Kidney (tissue), 14 donors: ENCODE data around the gene LGR5. TPM values are rescaled to one million over a fixed set of nuclear protein-coding genes. Genes with fewer than 3 reads are reported as not detected.

Experiments used
- DNase-seq, 5 donors: peaks; one replicate each; pipeline ENCODE4 v3.0.0-alpha.2; 2013 to 2020
- FAIRE-seq: peaks from 2 replicates; lab custom pipeline; 2012; peaks lifted over from hg19 to GRCh38; lab: Jason Lieb, UNC
- H3K27ac ChIP-seq, 2 donors: one replicate each; pipeline ENCODE4 v1.7.0; 2013; ENCODE audit warnings: low read depth in 2 of 2, low read length in 2 of 2, inconsistent platforms in 1 of 2
- H3K27me3 ChIP-seq: one replicate; pipeline ENCODE4 v1.7.1; 2013; ENCODE audit warnings: low read length, inconsistent platforms; ENCODE audit not compliant: control insufficient read depth, insufficient read depth
- H3K36me3 ChIP-seq, 3 donors: one replicate each; pipeline versions ENCODE4 v1.7.0 to v1.7.1; 2013; ENCODE audit warnings: low read length in 3 of 3, control low read depth in 1 of 3, inconsistent platforms in 1 of 3; ENCODE audit not compliant: insufficient read depth in 3 of 3, control insufficient read depth in 2 of 3
- H3K4me1 ChIP-seq, 3 donors: one replicate each; pipeline versions ENCODE4 v1.7.0 to v1.7.1; 2013; ENCODE audit warnings: low read length in 3 of 3, inconsistent platforms in 1 of 3, low read depth in 1 of 3; ENCODE audit not compliant: control insufficient read depth in 2 of 3, insufficient read depth in 2 of 3
- H3K4me3 ChIP-seq, 3 donors: one replicate each; pipeline versions ENCODE4 v1.7.0 to v1.8.1; 2013; ENCODE audit warnings: low read length in 3 of 3, control low read depth in 1 of 3, inconsistent platforms in 1 of 3
- H3K9ac ChIP-seq, 3 donors: one replicate each; pipeline versions ENCODE4 v1.7.0 to v1.7.1; 2013; ENCODE audit warnings: low read length in 3 of 3, control low read depth in 1 of 3, inconsistent platforms in 1 of 3
- H3K9me3 ChIP-seq, 3 donors: one replicate each; pipeline versions ENCODE4 v1.7.0 to v1.7.1; 2013; ENCODE audit warnings: low read length in 3 of 3, control low read depth in 1 of 3, inconsistent platforms in 1 of 3; ENCODE audit not compliant: control insufficient read depth in 2 of 3, insufficient read depth in 1 of 3
- intact Hi-C: fragments of 100-400 bp; cut with DNase I; formaldehyde crosslinking; loops from one replicate; pipeline ENCODE4 v1.11.1; 2022
- polyA plus RNA-seq: library from polyadenylated mRNA; stranded (reverse); fragments of 350-450 nt; fragmentation: Illumina TruSeq; extraction: RNeasy Lipid Tissue Mini Kit (QIAGEN cat#74804); gene quantifications from one replicate; pipeline ENCODE4 v1.2.3, GENCODE V29; 2014; ENCODE audit warnings: low read depth, low replicate concordance; ENCODE audit not compliant: insufficient read depth
- total RNA-seq: library from RNA; stranded (reverse); fragmentation: NEBNext Ultra II Directional; extraction: Animal tissue kit (Norgen Biotek cat#: 25700); gene quantifications from one replicate; pipeline ENCODE4 v1.2.1, GENCODE V29; 2021
- TF ChIP-seq, protein P1 (sequence below): IDR thresholded peaks from 3 replicates; pipeline ENCODE4 v1.5.1; 2012; ENCODE audit warnings: mild to moderate bottlenecking, moderate library complexity, borderline replicate concordance; ENCODE audit not compliant: insufficient read depth; ENCODE audit errors: extremely low read depth
- donor health status: control.
- donor health status: control.
- donor health status: control.
- donor health status: control.
- donor health status: control.
- donor health status: DM: yes; HTN: yes; CAD: no.
- donor health status: Normal renal cell carcinoma (clear cell type).

Gene LGR5
- total and polyA plus RNA-seq, 2 donors from 2014 or later, result 0.19 TPM; not detected in 1

DNA sequence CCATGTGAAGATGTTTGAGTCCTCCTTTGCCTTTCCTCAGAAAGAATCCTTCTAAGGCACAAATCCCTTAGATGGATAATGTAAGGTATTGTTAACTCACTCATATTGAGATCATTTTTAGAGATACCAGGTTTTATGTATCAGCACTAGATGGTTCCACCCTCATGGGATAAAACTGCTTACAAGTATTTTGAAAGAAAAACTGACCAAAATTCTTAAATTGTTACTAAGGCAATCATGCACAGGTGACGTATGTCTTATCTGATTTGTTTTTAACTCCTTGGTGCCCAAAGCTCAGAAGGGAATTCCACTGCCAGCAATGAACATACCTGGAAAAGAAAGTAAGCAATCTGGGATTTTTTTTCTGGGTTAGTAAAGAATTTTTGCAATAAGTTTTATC is 145.6 kb downstream of the LGR5 start:
- Histone ChIP-seq H3K36me3 (no peaks in the 10 kb centered on the region), H3K9me3 (no peaks in the 10 kb centered on the region), H3K27me3 (no peaks in the 10 kb centered on the region), H3K4me3 (no peak overlapping the region), H3K27ac (no peak overlapping the region), H3K4me1 (no peaks in the 10 kb centered on the region), H3K9ac (no peak overlapping the region)
- no peak for DNase-seq
- TF ChIP-seq, protein P1, sequence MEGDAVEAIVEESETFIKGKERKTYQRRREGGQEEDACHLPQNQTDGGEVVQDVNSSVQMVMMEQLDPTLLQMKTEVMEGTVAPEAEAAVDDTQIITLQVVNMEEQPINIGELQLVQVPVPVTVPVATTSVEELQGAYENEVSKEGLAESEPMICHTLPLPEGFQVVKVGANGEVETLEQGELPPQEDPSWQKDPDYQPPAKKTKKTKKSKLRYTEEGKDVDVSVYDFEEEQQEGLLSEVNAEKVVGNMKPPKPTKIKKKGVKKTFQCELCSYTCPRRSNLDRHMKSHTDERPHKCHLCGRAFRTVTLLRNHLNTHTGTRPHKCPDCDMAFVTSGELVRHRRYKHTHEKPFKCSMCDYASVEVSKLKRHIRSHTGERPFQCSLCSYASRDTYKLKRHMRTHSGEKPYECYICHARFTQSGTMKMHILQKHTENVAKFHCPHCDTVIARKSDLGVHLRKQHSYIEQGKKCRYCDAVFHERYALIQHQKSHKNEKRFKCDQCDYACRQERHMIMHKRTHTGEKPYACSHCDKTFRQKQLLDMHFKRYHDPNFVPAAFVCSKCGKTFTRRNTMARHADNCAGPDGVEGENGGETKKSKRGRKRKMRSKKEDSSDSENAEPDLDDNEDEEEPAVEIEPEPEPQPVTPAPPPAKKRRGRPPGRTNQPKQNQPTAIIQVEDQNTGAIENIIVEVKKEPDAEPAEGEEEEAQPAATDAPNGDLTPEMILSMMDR, result no peak
- no peak for FAIRE-seq
- intact Hi-C loops, result no loop called here

DNA sequence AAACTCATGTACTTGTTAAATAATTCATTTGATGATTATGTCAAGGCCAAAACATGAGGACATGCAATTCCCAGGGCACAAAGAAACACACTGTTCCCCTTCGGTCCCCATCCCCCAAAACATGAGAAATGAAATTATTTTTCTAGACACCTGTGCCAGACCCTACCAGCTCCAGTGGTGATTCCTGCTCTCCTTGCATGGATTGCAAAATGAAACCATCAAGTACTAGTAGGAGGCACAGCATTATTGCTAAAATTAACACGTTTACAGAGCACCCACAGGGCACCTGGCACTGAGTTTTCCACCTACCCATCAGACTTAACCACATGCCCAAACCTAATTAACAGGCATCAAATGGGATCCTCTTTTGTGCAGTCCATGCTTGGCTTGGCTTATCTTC is 147.4 kb downstream of the LGR5 start:
- intact Hi-C loops, result no loop called here
- FAIRE-seq (no peak), DNase-seq (no peak)
- no peaks in the 10 kb centered on the region for H3K27me3 ChIP-seq
- H3K9me3 ChIP-seq, result no peaks in the 10 kb centered on the region
- no peaks in the 10 kb centered on the region for H3K36me3 ChIP-seq
- TF ChIP-seq, protein P1, result no peak
- no peak overlapping the region for H3K9ac ChIP-seq
- H3K27ac ChIP-seq, result no peak overlapping the region
- no peak overlapping the region for H3K4me3 ChIP-seq
- no peaks in the 10 kb centered on the region for H3K4me1 ChIP-seq

DNA sequence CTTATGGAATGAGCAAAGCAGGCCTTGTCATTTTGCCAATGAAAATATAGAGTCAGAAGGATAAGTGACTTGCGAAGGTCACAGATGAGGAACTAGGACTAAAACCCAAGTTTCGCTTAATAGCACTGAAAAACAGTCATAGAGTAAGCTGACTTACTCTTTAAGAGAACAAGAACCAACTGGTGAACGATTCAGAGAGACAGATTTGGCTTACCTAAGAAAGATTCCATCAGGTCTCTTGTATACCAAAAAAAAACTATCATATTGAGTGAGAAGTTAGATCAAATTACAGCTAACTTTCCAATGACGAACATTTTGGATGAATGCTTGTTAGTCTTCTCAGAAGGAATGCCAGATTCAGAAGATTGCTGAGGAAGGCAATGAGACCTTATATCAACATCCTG is 149.9 kb downstream of the LGR5 start:
- Histone ChIP-seq H3K27ac (no peak overlapping the region), H3K4me3 (no peak overlapping the region), H3K9me3 (no peaks in the 10 kb centered on the region), H3K9ac (no peak overlapping the region), H3K27me3 (no peaks in the 10 kb centered on the region), H3K36me3 (no peaks in the 10 kb centered on the region), H3K4me1 (no peaks in the 10 kb centered on the region)
- intact Hi-C loops, result no loop called here
- FAIRE-seq (no peak), DNase-seq (peak in 1 of 5 donors; percentile 6)
- TF ChIP-seq, protein P1, result no peak

DNA sequence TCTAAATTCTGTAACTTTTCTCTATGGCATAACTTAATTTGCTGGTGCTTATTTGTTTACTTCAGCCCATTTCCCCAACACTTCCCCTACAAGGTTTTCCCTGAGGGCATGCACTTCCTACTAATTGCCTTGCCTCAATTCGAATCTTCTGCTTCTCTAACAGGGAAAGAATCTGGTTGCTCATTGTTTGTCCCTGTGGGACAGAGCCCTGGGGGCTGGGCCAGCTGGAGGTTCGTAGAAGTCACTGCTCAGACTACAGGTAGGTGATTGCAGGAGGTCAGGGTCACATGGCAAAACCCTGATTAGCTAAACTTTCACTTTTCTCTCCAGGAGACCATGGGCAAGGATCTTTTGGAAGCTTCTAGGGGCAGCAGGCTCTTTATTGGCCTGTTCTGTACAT is 152.0 kb downstream of the LGR5 start:
- H3K4me3 ChIP-seq, result no peak overlapping the region
- no peaks in the 10 kb centered on the region for H3K9me3 ChIP-seq
- no peak overlapping the region for H3K9ac ChIP-seq
- no peak for DNase-seq
- TF ChIP-seq, protein P1, result no peak
- H3K27ac ChIP-seq, result no peak overlapping the region
- no peaks in the 10 kb centered on the region for H3K27me3 ChIP-seq
- no peak for FAIRE-seq
- no peaks in the 10 kb centered on the region for H3K36me3 ChIP-seq
- intact Hi-C loops, result no loop called here
- no peaks in the 10 kb centered on the region for H3K4me1 ChIP-seq
